Uterus (tissue), 4 donors: ENCODE results near the gene ATP5F1D. TPM values are rescaled to one million over a fixed set of nuclear protein-coding genes. Genes with fewer than 3 reads are reported as not detected.
"Not testable (repeated sequence)": the region's sequence is repeated elsewhere in the genome, so short reads cannot be mapped to it uniquely, and the experiment has no call there.

ENCODE experiments used
- DNase-seq, 2 donors: peaks; one replicate each; pipeline ENCODE4 v3.0.0-alpha.2; 2019 to 2020
- H3K27ac ChIP-seq, 2 donors: fragments of 200-600 bp; sonication (generic); 1 replicate in 1 of 2; 2 replicates in 1 of 2; pipeline ENCODE4 v1.5.1; 2016 to 2018
- H3K27me3 ChIP-seq, 2 donors: fragments of 200-600 bp; sonication (generic); one replicate each; pipeline ENCODE4 v1.5.1; 2018 to 2019; ENCODE audit warnings: control low read depth in 1 of 2
- H3K36me3 ChIP-seq, 2 donors: fragments of 200-600 bp; sonication (generic); one replicate each; pipeline ENCODE4 v1.5.1; 2019; ENCODE audit warnings: control low read depth in 1 of 2
- H3K4me1 ChIP-seq, 2 donors: fragments of 200-600 bp; sonication (generic); one replicate each; pipeline ENCODE4 v1.5.1; 2018 to 2019; ENCODE audit warnings: control low read depth in 1 of 2
- H3K4me3 ChIP-seq, 2 donors: fragments of 200-600 bp; sonication (generic); 1 replicate in 1 of 2; 2 replicates in 1 of 2; pipeline ENCODE4 v1.5.1; 2018 to 2019; ENCODE audit warnings: mild to moderate bottlenecking in 1 of 2
- H3K9me3 ChIP-seq, 2 donors: fragments of 200-600 bp; sonication (generic); one replicate each; pipeline ENCODE4 v1.5.1; 2019; ENCODE audit warnings: control low read depth in 1 of 2
- POLR2A ChIP-seq, 2 donors: fragments of 450-650 bp; IDR thresholded peaks; one replicate each; pipeline ENCODE4 v1.6.1; 2016; ENCODE audit warnings: antibody characterized with exemption in 2 of 2, mild to moderate bottlenecking in 1 of 2, moderate library complexity in 1 of 2
- intact Hi-C: fragments of 100-400 bp; cut with DNase I; formaldehyde crosslinking; loops from one replicate; pipeline ENCODE4 v1.15.1; 2023; ENCODE audit warnings: low total_unique reads
- total RNA-seq, 4 donors: library from RNA; depleted of rRNA in 3 of 4; stranded (reverse); fragments of >200 nt in 3 of 4; gene quantifications; one replicate each; pipeline versions ENCODE4 v1.1.0 to v1.2.4, GENCODE V29; 2014 to 2023
- TF ChIP-seq, protein P1 (sequence below), 4 experiments: fragments of 200-600 bp in 2 of 4; fragments of 450-650 bp in 2 of 4; sonication (generic) in 2 of 4; IDR thresholded peaks; one replicate each; pipeline ENCODE4 v1.5.1; 2016 to 2019; ENCODE audit warnings: antibody characterized with exemption in 4 of 4, mild to moderate bottlenecking in 2 of 4, moderate library complexity in 1 of 4
- donor health status: DM: yes; HTN: yes; CAD: no.

Gene ATP5F1D
- total RNA-seq, 4 donors from 2014 or later = 4.7 to 164 (median 68.9) TPM

DNA sequence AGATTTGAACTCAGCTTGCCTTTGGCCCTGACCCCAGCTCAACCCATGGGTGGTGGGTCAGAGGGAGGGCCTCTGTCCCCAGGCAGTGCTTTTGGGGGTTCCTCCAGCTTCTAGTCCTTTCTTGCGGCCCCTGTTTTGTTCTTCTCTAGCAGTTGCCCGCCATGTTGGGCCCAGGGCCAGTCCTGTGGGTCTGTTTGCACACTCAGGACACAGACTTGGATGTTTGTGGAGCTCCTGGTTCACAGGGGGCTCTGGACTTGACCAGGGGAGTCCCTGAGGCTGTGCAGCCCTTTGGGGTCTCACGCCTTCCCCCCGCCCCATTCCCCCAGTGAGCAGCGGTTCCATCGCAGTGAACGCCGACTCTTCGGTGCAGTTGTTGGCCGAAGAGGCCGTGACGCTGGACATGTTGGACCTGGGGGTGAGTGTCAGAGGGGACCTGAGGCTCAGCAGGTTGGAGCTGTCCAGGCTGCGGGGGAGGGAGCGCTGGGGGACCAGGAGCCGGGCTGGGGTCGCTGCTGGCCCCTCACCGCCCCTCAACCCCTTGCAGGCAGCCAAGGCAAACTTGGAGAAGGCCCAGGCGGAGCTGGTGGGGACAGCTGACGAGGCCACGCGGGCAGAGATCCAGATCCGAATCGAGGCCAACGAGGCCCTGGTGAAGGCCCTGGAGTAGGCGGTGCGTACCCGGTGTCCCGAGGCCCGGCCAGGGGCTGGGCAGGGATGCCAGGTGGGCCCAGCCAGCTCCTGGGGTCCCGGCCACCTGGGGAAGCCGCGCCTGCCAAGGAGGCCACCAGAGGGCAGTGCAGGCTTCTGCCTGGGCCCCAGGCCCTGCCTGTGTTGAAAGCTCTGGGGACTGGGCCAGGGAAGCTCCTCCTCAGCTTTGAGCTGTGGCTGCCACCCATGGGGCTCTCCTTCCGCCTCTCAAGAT lies 2.5 kb downstream of the ATP5F1D start:
- TF ChIP-seq POLR2A (IDR thresholded peaks at IDR 0.05) = peak in 1 of 2 donors; percentile 44
- TF ChIP-seq, protein P1, sequence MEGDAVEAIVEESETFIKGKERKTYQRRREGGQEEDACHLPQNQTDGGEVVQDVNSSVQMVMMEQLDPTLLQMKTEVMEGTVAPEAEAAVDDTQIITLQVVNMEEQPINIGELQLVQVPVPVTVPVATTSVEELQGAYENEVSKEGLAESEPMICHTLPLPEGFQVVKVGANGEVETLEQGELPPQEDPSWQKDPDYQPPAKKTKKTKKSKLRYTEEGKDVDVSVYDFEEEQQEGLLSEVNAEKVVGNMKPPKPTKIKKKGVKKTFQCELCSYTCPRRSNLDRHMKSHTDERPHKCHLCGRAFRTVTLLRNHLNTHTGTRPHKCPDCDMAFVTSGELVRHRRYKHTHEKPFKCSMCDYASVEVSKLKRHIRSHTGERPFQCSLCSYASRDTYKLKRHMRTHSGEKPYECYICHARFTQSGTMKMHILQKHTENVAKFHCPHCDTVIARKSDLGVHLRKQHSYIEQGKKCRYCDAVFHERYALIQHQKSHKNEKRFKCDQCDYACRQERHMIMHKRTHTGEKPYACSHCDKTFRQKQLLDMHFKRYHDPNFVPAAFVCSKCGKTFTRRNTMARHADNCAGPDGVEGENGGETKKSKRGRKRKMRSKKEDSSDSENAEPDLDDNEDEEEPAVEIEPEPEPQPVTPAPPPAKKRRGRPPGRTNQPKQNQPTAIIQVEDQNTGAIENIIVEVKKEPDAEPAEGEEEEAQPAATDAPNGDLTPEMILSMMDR (IDR thresholded peaks at IDR 0.05) = peak; percentile 96 to 100 (median 99)
- Histone ChIP-seq H3K4me1 (peaks cover 0 to 18% of the 10 kb centered on the region in 2 donors), H3K36me3 (no peaks in the 10 kb centered on the region), H3K4me3 (no peak overlapping the region), H3K9me3 (no peaks in the 10 kb centered on the region), H3K27ac (peak overlapping the region; percentile 88 to 97), H3K27me3 (no peaks in the 10 kb centered on the region)
- intact Hi-C loops = loop anchor here (1.0 kb wide), 1 partner anchor 22 kb away; no protein-coding TSS in a partner anchor
- DNase-seq = peak; percentile 89 to 90

DNA sequence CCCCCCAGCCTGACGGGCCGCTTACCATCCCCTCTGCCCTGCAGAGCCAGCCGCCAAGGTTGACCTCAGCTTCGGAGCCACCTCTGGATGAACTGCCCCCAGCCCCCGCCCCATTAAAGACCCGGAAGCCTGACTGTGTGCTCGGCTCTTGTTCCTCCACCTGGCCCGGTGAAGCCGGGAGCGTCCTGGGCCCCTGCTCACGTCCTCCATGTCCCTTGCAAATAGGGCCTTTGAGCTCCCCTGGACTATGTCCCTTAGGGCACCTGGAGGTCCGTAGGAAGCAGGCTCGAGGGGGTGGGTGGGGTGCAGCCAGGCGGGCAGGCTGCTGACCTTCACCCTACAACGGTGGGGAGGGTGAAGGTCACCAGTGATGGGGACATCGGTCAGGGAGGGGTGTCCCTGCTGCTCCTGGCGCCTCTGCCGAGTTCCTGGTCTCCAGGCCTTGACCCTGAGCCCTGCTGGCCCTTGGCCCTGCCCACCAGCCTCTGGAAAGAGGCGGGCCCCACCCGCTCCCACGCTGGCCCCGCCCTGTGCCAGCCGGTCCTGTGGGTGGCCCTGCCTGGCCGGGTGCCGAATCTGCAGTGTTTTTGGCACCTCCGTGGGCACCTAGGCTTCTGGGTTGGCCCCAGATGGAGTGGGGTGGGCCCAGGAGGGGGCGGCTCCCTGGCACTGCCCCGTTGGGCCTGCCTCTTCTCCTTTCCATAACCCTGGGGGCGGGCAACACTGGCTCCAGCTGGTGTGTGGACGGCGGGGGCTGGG lies 3.3 kb downstream of the ATP5F1D start:
- no peaks in the 10 kb centered on the region for H3K9me3 ChIP-seq
- intact Hi-C loops = loop anchor here (1.0 kb wide), 1 partner anchor 21 kb away; no protein-coding TSS in a partner anchor
- H3K27ac ChIP-seq = peak overlapping the region; percentile 88 to 97
- H3K4me1 ChIP-seq = peaks cover 0 to 18% of the 10 kb centered on the region in 2 donors
- no peak for TF ChIP-seq POLR2A (IDR thresholded peaks at IDR 0.05)
- TF ChIP-seq, protein P1 (IDR thresholded peaks at IDR 0.05) = no peak
- no peaks in the 10 kb centered on the region for H3K27me3 ChIP-seq
- H3K4me3 ChIP-seq = no peak overlapping the region
- peak; percentile 57 to 66 for DNase-seq
- H3K36me3 ChIP-seq = no peaks in the 10 kb centered on the region

DNA sequence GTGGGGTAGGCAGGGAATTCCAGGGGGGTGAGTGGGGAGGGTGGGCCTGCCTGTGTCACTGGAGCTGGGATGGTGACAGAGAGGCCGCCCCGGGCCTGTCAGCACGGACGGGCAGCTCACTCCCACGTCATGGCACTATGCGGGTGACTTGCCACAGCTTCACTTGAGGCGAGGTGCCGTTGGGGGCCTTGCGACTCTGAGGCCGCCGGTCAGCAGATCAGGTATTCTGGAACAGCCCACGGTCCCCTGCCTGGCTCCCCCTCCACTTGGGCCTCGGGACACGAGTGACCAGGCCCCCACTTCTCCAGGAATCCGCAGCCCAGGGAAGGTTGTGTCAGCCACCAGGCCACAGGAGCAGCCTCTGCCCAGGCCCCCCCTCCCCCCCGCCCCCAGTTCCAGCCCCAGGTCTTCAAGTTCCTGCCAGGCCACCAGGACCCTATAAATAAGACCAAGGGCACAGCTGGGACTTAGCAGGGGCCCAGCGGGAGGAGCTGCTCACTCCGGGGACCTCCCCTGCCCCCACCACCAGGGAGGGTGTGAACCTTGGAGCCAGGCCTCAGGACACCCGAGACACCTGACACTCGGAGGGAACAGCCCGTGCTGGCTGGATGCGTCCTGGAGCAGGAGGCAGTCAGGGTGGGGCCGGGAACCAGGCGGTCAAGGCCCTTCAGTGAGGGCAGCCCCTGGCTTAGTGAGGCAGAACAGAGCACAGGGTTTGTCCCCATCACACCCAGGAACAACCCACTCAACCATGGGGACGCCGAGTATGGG lies 4.1 kb downstream of the ATP5F1D start:
- no peaks in the 10 kb centered on the region for H3K9me3 ChIP-seq
- intact Hi-C loops = no loop called here
- peak; percentile 50 to 66 for DNase-seq
- TF ChIP-seq, protein P1 (IDR thresholded peaks at IDR 0.05) = no peak
- no peak for TF ChIP-seq POLR2A (IDR thresholded peaks at IDR 0.05)
- no peaks in the 10 kb centered on the region for H3K36me3 ChIP-seq
- H3K27me3 ChIP-seq = no peaks in the 10 kb centered on the region
- peaks cover 0 to 18% of the 10 kb centered on the region in 2 donors for H3K4me1 ChIP-seq
- no peak overlapping the region for H3K4me3 ChIP-seq
- peak overlapping the region; percentile 88 to 97 for H3K27ac ChIP-seq

DNA sequence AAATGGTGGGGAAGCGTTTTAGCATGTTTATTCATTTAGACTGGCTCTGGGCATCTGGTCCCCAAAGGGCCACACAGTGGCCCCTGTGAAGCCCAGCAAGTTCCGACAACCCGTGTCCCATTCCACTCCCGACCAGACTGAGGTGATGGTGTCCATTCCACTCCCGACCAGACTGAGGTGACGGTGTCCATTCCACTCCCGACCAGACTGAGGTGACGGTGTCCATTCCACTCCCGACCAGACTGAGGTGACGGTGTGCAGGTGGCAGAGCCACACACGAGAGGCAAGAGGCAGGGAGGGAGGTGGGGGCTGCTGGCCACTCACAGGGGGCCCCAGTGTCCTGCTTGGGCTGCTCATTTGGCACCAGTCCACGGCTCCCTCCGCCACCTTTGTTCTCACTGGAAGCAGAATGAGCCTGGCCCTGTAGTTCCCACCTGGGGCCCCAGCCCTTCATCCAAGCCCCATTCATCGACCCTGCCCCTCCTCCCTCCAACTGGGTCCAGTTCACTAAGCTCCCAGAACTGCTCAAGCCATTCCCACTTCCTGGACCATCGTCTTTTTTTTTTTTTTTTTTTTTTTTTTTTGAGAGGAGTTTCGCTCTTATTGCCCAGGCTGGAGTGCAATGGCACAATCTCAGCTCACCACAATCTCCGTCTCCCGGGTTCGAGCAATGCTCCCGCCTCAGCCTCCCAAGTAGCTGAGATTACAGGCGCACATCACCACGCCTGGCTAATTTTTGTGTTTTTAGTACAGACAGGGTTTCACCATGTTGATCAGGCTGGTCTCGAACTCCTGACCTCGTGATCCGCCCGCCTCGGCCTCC lies 4.9 kb downstream of the ATP5F1D start:
- H3K9me3 ChIP-seq, H3K36me3 ChIP-seq, intact Hi-C loops, H3K4me3 ChIP-seq, H3K27me3 ChIP-seq: not testable (repeated sequence)
- Histone ChIP-seq H3K27ac (peak overlapping the region; percentile 88 to 97), H3K4me1 (peaks cover 0 to 25% of the 10 kb centered on the region in 2 donors)
- peak; percentile 44 to 68 for DNase-seq
